Common myeloid progenitor, CD34-positive (primary cell): ENCODE results near the gene TMEM63A.
A peak's percentile ranks its signal among the peaks of the same experiment; 100 is the strongest.
"Not testable (repeated sequence)": the region's sequence is repeated elsewhere in the genome, so short reads cannot be mapped to it uniquely, and the experiment has no call there.

Experiments used
- CTCF ChIA-PET: fragments of 350-600 bp; sonication (Branson Sonifier 250); formaldehyde crosslinking; loops from one replicate; lab custom pipeline; 2021; ENCODE audit warnings: antibody characterized with exemption; lab: Charles Lee
- POLR2A ChIA-PET: fragments of 350-600 bp; sonication (Branson Sonifier 250); formaldehyde crosslinking; loops from one replicate; lab custom pipeline; 2021; ENCODE audit warnings: antibody characterized with exemption; lab: Charles Lee
- DNase-seq, 3 donors: peaks; one replicate each; pipeline versions ENCODE4 v3.0.0 to v3.0.0-alpha.2; 2013
- H3K27ac ChIP-seq, 2 experiments: 1 replicate in 1 of 2; 2 replicates in 1 of 2; pipeline ENCODE4 v1.7.0; 2013; ENCODE audit warnings: inconsistent platforms in 2 of 2, low read length in 2 of 2, mild to moderate bottlenecking in 2 of 2, low read depth in 1 of 2, moderate library complexity in 1 of 2; ENCODE audit not compliant: severe bottlenecking in 2 of 2, insufficient read depth in 1 of 2, poor library complexity in 1 of 2
- H3K27me3 ChIP-seq, 5 experiments: replicated peaks in 2 of 5; 1 replicate in 3 of 5; 2 replicates in 2 of 5; pipeline versions ENCODE4 v1.6.1 to v1.7.0; 2013; ENCODE audit warnings: low read length in 4 of 5, mild to moderate bottlenecking in 2 of 5, moderate library complexity in 2 of 5, inconsistent platforms in 1 of 5; ENCODE audit not compliant: insufficient read depth in 5 of 5, control insufficient read depth in 4 of 5
- H3K36me3 ChIP-seq, 4 experiments: 1 replicate in 2 of 4; 2 replicates in 2 of 4; pipeline versions ENCODE4 v1.6.1 to v1.7.0; 2013; ENCODE audit warnings: low read length in 3 of 4, control low read depth in 1 of 4, mild to moderate bottlenecking in 1 of 4; ENCODE audit not compliant: control insufficient read depth in 4 of 4, insufficient read depth in 4 of 4
- H3K4me1 ChIP-seq, 4 experiments: 1 replicate in 3 of 4; 2 replicates in 1 of 4; pipeline versions ENCODE4 v1.6.1 to v1.7.1; 2013; ENCODE audit warnings: low read length in 3 of 4, mild to moderate bottlenecking in 3 of 4, control low read depth in 1 of 4, inconsistent platforms in 1 of 4, moderate library complexity in 1 of 4; ENCODE audit not compliant: control insufficient read depth in 4 of 4, insufficient read depth in 4 of 4; ENCODE audit errors: control extremely low read depth in 1 of 4
- H3K4me3 ChIP-seq, 7 experiments: 1 replicate in 4 of 7; 2 replicates in 3 of 7; pipeline versions ENCODE4 v1.5.1 to v1.7.0; 2013; ENCODE audit warnings: mild to moderate bottlenecking in 7 of 7, low read length in 6 of 7, moderate library complexity in 6 of 7, inconsistent platforms in 2 of 7, low read depth in 2 of 7, control low read depth in 1 of 7; ENCODE audit not compliant: insufficient read depth in 4 of 7, control insufficient read depth in 1 of 7; ENCODE audit errors: extremely low read depth in 1 of 7
- H3K9me3 ChIP-seq, 5 experiments: 1 replicate in 4 of 5; 2 replicates in 1 of 5; pipeline versions ENCODE4 v1.6.1 to v1.7.1; 2013; ENCODE audit warnings: low read length in 4 of 5, mild to moderate bottlenecking in 2 of 5, inconsistent platforms in 1 of 5, low read depth in 1 of 5, moderate library complexity in 1 of 5; ENCODE audit not compliant: control insufficient read depth in 4 of 5, insufficient read depth in 2 of 5; ENCODE audit errors: control extremely low read depth in 1 of 5
- WGBS: methylation state at CpG from one replicate; pipeline ENCODE4 v1.1.5; 2013; ENCODE audit not compliant: insufficient coverage; 5-methylcytosine and 5-hydroxymethylcytosine counted together

TMEM63A gene

DNA sequence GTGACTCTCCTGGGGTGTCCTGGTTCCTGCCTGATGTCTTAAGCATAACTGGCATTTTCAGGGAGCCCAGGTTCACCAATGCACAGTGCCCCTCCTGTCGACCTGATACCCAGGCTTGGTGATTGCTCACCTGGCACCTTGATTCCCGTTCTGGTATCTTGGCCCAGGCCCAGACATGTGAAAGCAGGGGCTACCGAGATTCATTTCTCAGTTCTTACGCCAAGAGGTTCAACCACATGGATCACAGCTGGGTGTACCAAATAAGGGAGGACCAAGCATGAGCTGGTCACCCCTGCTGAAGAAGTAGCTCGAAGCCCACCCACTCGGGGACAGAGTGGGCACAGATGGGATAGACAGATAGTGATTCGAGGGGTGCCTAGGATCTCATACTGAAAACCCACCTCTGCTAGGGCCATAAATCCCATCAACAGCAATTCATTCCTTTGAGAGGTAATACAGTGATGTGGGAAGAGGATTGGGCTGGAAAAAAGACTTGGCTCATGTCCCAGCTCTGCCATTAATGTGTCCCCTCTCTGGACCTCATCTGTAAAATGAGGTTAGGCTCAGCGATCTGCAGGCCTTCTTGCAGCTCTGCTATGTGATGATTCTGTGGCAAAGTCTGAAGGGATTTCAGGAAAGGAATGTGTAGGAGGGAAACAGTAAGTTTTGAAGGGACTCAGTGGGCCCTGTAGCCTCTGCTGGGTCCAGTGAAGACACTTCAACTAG lies 69.5 kb downstream of the TMEM63A start:
- POLR2A ChIA-PET: no interaction called here
- DNase-seq: no peak
- CTCF ChIA-PET: interaction anchor here (1.0 to 3.0 kb wide), 4 partner anchors 10 to 70 kb away, joined by 3 to 8 read pairs (median 3); partner anchors contain the start of gene TMEM63A
- H3K4me3 ChIP-seq: no peak overlapping the region
- no peak overlapping the region for H3K27ac ChIP-seq
- H3K36me3 ChIP-seq: no peaks in the 10 kb centered on the region
- no peaks in the 10 kb centered on the region for H3K9me3 ChIP-seq
- WGBS: 97% methylated on average over 4 of the region's 8 CpGs
- peaks cover 0 to 9% (median 0%) of the 10 kb centered on the region in 5 experiments for H3K27me3 ChIP-seq
- H3K4me1 ChIP-seq: peaks cover 0 to 17% (median 11%) of the 10 kb centered on the region in 4 experiments

DNA sequence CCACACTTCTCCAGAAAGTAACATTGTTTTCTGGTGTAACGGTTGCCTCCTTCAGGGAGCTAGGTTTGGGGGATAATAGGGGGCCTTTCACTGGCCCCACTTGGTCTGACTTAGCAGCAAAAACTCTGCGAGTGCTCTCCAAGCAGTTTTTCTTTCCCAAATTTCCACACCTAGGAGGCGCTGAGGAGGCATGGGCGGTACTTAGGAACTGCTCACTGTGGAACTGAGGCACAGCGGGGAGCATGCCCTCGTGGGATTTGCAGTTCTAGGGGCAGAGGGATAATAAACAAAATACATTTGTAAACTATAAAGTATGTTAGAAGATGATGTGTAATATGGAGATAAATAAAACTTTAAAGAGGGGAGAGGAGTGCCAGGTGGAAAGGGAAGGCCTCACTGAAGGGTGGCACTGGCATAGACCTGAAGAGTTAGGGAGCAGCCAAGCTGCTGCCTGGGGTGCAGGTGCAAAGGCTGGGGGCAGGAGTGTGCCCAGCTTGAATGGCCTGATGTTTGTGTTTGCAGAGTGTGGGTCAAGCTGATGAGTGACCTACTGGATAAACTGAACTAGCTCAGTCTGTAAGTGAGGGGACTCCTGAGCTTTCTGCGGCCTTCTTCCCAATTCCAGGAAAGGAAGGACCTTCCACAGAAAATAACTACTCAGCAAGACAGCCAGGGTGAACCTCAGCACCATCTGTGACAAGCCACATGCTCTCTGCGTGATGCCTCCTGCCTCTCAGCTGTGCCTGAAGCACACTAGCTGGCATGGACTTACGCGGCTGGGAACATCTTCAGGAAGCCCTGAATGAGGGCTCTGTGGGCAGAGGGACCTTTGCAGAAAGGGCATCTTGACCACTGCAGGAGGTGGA lies 70.3 kb downstream of the TMEM63A start:
- H3K36me3 ChIP-seq: no peaks in the 10 kb centered on the region
- no peak overlapping the region for H3K27ac ChIP-seq
- peaks cover 0 to 9% (median 0%) of the 10 kb centered on the region in 5 experiments for H3K27me3 ChIP-seq
- no peak for DNase-seq
- no peak overlapping the region for H3K4me3 ChIP-seq
- peaks cover 0 to 14% (median 7%) of the 10 kb centered on the region in 4 experiments for H3K4me1 ChIP-seq
- WGBS: 92% methylated on average over 5 of the region's 10 CpGs
- ChIA-PET CTCF (interaction anchor here (0.5 to 3.0 kb wide), 7 partner anchors 29 to 314 kb away, joined by 3 to 8 read pairs (median 4); partner anchors contain the start of genes SRP9 and TMEM63A), POLR2A (no interaction called here)
- H3K9me3 ChIP-seq: no peaks in the 10 kb centered on the region

DNA sequence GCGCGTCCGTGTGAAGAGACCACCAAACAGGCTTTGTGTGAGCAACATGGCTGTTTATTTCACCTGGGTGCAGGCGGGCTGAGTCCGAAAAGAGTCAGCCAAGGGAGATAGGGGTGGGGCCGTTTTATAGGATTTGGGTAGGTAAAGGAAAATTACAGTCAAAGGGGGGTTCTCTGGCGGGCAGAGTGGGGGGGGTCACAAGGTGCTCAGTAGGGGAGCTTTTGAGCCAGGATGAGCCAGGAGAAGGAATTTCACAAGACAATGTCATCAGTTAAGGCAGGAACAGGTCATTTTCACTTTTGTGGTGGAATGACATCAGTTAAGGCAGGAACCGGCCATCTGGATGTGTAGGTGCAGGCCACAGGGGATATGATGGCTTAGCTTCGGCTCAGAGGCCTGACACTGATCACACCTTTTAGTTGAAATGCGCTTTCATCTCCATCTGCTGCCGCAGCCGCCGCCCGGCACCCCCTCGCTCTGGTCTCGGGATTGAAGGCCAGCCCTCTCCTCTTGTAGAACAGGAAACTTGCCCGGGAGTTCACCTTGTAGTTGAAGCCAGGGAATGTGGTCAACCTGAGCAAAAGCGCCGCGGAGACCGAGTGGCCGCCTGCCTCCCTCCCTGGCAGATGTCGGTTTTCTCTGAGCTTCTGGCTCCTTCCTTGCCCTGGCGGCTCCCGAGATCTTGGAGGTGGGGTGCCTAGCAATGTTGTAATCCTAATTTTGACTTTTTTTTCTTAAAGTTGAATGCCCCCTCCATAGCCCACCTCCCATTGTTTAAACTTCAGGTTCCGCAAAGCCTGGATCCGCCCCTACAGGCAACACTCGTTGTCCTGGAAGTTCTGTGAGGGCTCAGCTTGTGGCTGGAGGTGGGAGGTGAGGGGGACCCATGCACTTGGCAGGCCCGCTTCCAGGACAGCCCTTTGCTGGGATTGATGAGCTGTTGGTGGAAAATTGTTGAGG lies 71.3 kb downstream of the TMEM63A start:
- peaks cover 0 to 14% (median 7%) of the 10 kb centered on the region in 4 experiments for H3K4me1 ChIP-seq
- ChIA-PET CTCF (interaction anchor here (0.5 to 3.0 kb wide), 7 partner anchors 8 to 315 kb away, joined by 3 to 8 read pairs (median 4); partner anchors contain the start of genes SRP9 and TMEM63A), POLR2A (interaction anchor here (0.8 kb wide), 1 partner anchor 121 kb away, joined by 3 read pairs; no protein-coding TSS in a partner anchor)
- peak overlapping the region; percentile 47 to 84 (median 73) for H3K4me3 ChIP-seq
- WGBS: 13% methylated on average over 18 of the region's 29 CpGs
- peak in 1 of 3 donors; percentile 21 for DNase-seq
- not testable (repeated sequence) for H3K27me3 ChIP-seq, H3K36me3 ChIP-seq, H3K27ac ChIP-seq, H3K9me3 ChIP-seq

DNA sequence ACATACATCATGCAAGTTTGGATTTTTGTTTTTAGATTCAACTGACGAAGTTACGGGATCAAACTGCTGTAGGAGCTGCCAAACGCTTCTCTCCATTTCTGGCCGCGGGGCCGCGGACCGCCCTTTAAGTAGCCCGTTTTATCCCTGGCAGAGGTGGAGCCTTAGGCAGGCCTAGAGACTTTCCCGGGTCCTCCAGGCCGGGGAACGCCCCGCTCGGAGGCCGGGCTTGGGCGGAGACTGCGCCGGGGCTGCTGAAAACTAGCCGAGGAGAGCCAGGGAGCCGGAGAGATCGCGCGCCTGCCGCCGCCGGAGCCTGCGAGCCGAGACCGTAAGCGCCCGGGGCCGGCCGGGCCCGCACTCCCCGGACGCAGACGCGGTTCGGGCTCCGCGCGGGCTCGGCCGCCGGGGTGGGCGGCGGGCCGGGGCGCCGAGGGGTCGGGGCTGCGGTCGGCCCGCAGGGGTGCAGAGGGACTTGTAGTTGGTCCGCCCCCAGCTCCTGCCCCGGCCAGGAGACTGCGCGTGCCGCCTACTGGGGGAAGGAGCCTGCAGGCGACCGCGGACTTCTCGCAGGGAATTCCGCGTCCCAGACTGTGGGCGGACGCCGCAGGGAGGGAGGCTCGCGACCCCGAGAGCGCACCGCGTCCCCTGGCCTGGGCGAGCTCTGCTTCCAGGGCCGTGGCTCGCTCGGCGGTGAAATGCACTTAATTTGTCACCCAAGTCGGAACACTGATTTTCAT lies 72.2 kb downstream of the TMEM63A start, which contains the start of gene EPHX1:
TSS of gene EPHX1 (plus strand) at position 283 of the 737 bp plus-strand sequence. CDS start 18,606 bp downstream, outside the sequence.
- Histone ChIP-seq H3K36me3 (no peaks in the 10 kb centered on the region), H3K27ac (no peak within 1 kb of the TSS), H3K4me1 (peaks cover 0 to 14% (median 7%) of the 10 kb centered on the region in 4 experiments), H3K27me3 (peaks cover 0 to 9% (median 0%) of the 10 kb centered on the region in 5 experiments), H3K4me3 (peak within 1 kb of the TSS; percentile 47 to 84 (median 73)), H3K9me3 (no peaks in the 10 kb centered on the region)
- CTCF ChIA-PET: interaction anchor here (0.8 to 1.6 kb wide), 6 partner anchors 8 to 335 kb away, joined by 3 to 6 read pairs (median 4); partner anchors contain the start of gene SRP9
- 0% methylated on average over 74 of the region's 80 CpGs for WGBS
- POLR2A ChIA-PET: interaction anchor here (0.8 kb wide), 1 partner anchor 120 kb away, joined by 3 read pairs; no protein-coding TSS in a partner anchor
- DNase-seq: peak; percentile 68 to 75 (median 69)

GRCh38 chr1:225808136-225808535 lies 74.0 kb downstream of the TMEM63A start:
- peaks cover 0 to 9% (median 0%) of the 10 kb centered on the region in 5 experiments for H3K27me3 ChIP-seq
- no peak overlapping the region for H3K4me3 ChIP-seq
- WGBS: 88% methylated on average over 4 of the region's 5 CpGs
- DNase-seq: no peak
- no peaks in the 10 kb centered on the region for H3K9me3 ChIP-seq
- peaks cover 0 to 14% (median 7%) of the 10 kb centered on the region in 4 experiments for H3K4me1 ChIP-seq
- H3K36me3 ChIP-seq: no peaks in the 10 kb centered on the region
- ChIA-PET CTCF (interaction anchor here (1.1 to 1.5 kb wide), 2 partner anchors 10 to 333 kb away, joined by 4 read pairs; no protein-coding TSS in a partner anchor), POLR2A (no interaction called here)
- no peak overlapping the region for H3K27ac ChIP-seq
